Stimulated activated CD8-positive, alpha-beta memory T cell treated with anti-CD3 and anti-CD28 coated beads, Interleukin-12 subunit alpha, Interleukin-12 subunit beta, amount 100 ng/mL, for 4 hours (primary cell): Measurements from ENCODE around the gene PDE10A.
"Not testable (repeated sequence)": the region's sequence is repeated elsewhere in the genome, so short reads cannot be mapped to it uniquely, and the experiment has no call there.

Source experiments
- DNase-seq: peaks from one replicate; pipeline ENCODE4 v3.0.0-alpha.2; 2020; ENCODE audit warnings: low read depth

The PDE10A gene

DNA sequence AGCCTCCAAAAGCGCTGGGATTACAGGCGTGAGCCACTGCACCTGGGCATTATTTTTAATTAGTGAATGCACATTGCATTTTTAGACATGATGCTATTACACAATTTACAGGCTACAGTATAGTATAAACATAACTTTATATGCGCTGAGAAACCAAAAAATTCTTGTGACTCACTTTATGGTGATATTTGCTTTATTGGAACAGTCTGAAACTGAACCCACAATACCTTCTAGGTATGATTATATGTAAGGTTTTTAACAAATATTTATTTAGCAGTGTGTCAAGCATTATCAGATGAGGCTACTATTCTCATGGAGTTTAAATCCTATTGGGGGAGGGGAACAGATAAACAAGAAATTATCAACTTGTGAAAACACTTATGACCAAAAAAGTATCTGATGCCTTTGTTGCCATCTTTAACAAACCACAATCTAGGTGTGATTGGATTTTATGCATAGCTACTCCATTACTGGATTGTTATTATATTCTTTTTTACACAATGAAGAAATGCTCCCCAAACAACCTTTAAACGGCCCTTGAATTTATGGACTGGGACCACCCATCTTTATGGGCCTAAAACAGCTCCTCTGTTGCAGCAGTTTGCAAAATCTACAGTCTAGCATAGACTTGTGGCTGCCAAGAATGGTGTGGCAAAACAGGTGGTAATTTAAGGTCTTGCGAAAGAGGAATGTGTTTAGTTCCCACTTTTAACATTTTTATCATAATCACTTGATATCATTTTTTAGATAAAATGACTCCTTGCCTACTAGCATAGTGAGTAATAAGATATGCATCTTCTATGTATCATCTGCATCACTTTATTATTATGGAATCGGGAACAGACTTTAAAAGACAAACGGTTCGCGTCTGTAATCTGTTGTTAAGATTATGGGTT, 194.5 kb downstream of the PDE10A start:
- no peak for DNase-seq

DNA sequence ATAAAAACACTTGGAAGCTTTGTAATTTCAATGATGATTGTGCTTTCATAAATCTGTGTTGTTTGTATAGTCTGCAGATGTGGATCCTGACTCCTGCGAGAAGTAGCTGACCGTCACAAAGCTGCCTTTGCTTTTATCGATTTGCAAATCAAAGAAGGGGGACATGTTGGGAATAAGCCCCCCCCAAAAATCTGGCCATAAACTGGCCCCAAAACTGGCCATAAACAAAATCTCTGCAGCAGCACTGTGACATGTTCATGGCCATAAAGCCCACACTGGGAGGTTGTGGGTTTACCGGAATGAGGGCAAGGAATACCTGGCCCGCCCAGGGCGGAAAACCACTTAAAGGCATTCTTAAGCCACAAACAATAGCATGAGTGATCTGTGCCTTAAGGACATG, 199.5 kb downstream of the PDE10A start:
- not testable (repeated sequence) for DNase-seq

DNA sequence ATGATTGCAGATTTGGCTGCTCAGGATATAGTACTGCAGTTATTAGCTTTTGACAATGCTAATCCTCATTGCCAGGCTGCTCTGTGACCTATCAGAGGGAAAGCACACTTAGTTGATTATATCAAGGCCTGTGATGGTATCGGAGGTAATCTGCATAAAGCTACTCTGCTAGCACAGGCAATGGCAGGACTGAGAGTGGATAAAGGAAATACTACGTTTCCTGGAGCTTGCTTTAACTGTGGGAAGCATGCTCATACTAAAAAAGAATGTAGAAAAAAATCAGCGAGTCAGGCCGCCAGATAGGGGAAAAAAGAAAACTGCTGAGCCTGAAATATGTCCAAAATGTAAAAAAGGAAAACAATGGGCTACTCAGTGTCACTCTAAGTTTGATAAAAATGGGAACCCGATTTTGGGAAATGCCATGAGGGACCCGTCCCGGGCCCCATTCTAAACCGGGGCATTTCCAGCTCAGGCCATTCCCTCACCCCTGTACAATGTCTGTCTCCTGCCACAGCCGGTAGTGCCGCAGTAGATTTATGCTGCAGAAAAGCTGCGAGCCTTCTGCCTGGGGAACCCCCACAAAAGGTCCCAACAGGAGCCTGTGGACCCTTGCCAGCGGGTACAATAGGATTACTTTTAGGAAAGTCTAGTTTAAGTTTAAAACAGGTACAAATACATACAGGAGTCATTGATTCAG, 203.3 kb downstream of the PDE10A start:
- not testable (repeated sequence) for DNase-seq

DNA sequence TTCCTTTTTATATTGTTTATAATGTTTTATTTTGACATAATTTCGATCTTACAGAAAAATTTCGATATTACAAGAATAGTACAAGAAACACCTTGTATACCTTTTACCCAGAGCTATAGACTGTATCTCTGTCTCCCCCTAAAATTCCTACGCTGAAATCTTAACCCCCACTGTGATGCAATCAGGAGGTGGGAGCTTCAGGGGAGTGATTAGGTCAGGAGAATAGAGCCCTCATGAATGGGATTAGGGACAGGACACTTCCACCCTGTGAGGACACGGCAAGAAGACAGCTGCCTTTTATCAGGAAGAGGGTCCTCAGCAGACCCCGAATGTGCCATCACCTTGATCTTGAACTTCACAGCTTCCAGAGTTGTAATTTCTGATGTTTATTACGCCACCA, 204.9 kb downstream of the PDE10A start:
- DNase-seq = no peak

DNA sequence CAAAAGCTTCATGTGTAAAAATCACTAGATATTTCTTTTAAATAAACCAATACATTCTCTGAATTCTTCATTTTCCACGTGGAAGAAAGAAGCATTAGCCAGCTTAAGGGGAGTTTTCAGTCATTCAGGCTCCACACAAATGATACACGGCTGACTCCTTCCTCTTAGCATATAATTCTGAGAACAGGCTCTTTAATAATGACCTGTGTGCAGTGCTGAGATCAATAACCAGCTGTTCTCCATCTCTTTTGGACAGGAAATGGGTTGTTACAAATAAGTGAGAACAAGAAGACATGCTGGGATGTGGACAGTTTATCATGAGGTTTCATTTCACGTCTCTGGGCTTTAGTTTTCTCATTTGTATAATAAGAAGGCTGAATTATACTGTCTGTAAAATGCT, 206.8 kb downstream of the PDE10A start:
- DNase-seq = no peak

DNA sequence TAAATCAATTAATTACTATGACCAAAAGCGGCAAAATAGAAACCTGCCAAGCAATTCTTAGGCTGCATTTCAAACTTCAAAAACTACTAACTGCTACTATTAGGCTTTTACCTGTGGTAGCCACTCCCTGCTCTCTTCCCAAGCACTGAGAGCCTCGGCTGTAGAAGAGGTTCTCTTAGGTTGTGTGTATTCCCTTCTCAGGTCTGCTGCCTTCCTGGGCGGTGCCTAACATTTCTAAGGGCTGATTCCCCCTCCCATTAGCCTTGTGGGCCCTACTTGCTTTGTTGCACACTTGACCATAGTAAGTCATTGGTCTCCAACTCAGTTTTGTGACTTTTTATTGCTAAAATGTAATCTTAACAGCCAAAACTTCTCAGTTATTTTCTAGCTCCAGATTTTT, 207.6 kb downstream of the PDE10A start:
- DNase-seq = no peak

DNA sequence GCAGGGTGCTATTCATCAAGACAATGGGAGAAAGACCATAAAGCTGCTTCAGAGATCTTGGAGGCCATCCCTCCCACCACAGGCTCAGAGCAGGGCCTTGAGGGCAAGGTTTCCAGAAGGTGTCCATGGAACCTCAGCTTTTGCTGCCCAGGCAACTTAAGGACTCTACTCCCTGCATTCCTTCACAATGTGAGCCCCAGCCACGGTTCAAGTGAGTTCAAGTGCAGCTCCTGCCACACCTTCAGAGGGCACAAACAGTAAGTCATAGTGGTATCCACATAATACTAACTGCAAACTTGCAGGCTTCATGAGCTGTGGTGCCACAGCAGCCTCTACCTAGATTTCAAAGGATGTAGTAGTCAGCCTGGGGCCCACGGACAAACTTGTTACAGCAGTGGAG, 209.6 kb downstream of the PDE10A start:
- no peak for DNase-seq

DNA sequence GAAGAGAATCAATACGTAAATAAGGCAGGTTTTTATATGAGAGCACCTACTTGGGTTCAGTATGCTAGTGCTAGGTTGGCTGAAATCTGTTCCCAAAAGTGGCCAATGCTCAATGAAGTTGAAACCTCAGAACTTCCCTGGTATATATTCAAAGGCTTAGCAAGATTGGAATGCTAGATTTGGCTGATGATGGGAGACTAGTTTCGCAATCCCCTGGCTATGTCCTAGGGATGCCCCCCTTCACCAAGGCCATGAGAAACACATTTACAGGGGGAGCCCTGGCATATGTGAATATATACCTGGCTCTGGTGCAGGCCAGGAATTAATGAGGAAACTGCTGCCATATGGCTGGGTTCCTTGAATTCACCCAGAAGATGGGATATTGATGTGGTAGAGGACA, 211.2 kb downstream of the PDE10A start:
- no peak for DNase-seq

DNA sequence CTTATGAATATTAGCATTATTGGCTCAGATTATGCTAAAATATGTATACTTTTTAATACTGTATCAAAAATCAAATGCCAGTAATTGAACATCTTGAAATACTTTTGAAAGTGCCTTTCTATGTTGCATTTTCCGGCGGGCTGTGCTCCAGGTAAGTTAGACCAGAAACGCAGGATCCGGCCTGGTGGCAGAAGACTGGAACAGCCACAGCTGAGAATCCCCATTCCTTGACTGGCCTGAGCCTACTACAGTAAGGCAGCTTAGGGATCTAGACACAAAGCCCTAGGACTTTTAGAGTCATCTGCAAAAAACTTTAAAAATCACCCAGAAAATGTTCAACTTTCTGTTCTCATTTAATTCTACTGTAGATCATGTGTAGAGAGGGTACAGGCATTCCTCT, 214.8 kb downstream of the PDE10A start:
- no peak for DNase-seq

DNA sequence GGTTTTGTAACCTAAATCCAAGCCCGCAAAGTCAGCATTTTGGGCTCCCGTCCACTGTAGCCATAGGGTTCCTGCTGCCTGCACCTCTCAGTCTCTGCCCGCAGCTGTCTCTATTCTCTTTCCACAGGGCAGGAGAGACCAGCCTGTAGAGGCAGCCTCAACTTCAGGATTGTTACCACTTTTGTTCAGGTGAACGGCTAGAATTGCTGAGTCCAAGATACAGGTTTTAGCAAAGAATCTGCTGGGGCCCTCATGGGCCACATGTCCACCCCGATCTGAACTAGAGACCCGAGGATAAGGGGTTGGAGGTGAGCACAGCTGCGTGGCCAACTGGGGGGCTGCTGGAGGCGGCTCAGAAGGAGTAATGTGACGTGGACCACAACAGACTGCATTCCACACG, 215.9 kb downstream of the PDE10A start:
- no peak for DNase-seq

DNA sequence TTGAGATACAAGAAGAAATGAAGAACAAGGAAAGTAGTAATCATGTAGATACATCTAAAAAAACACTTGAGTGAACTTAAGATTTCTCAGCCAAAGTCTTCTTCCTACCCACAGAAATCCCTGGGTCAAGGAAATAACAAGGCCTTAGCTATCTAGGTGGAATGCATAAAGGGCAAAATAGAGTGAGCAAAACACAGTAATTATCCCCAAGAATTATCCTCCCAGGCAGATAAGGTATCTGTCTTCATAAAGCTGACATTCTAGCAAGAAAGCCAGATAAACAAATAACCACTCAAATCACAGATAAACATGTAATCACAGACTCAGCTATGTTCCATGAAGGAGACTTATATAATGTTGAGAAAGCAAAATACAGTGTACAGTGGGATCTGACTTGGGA, 216.7 kb downstream of the PDE10A start:
- no peak for DNase-seq

DNA sequence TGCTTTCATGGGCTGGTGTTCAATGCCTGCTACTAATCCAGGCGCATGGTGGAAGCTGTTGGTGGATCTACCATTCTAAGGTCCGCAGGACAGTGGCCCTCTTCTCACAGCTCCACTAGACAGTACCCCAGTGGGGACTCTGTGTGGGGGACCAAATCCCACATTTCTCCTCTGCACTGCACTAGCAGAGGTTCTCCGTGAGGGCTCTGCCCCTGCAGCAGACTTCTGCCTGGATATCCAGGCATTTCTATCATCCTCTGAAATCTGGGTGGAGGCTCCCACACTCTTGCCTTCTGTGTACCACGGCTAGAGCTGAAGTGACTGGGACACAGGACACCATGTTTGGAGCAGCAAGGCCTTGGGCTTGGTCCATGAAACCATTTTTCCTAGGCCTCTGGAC, 219.6 kb downstream of the PDE10A start:
- no peak for DNase-seq

DNA sequence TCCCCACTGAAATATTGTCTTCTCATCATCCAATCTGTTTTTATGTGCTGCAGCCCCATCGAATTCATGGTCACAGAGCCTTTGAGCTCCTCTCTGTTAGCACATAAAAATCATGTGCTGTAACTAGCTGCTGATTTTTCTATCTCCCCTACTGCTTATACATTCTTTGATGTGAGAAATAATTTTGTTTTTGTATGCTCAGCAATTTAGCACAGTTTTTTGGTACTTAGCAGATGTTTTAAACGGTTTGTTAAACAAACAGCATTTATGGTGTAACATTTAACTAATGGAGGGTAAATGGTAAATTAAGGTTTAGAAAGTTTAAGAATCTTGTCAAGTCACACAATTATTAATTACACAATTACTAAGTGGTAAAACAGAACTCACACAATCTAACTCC, 221.9 kb downstream of the PDE10A start:
- DNase-seq = no peak

DNA sequence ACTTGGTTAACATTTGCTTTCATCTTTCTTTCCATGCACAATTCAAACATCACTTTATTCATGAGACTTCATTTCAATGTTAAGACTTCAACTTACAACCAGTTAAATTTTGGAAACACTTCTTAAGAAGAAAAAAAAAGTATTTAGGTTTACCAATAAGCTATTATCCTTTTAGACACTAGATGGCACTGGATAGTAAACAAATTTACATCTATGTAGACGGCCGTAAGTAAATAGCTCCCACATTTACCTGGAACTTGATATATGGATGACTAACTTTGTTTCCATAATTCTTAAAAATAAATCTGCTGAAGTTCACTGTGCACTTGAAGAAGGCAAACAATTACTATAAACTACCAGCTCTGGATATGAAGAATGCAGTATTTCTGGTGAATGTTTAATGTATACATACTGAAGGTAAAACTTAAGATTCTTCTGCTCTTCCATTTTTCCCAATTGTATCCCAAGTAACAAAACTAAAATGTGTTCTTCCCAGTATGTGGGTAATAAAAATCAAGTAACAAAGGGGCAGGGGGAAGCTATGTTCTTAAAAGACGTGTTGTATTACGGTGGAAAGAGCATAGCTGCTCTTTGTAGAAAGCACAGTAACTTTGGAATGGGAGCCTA, 223.0 kb downstream of the PDE10A start:
- DNase-seq = no peak

DNA sequence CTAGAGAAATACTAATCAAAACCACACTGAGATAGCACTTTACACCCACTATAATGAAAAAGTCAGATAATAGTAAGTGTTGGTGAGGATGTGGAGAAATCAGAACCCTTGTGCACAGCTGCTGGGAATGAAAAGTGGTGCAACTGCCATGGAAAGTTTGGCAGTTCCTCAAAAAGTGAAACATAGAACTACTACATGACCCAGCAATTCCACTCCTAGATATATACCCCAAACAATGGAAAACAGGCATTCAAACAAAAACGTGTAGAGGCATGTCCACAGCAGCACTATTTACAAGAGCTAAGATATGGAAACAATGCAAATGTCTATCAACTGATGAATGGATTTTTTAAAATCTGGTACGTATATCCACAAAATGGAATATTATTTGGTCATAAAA, 236.1 kb downstream of the PDE10A start:
- no peak for DNase-seq

DNA sequence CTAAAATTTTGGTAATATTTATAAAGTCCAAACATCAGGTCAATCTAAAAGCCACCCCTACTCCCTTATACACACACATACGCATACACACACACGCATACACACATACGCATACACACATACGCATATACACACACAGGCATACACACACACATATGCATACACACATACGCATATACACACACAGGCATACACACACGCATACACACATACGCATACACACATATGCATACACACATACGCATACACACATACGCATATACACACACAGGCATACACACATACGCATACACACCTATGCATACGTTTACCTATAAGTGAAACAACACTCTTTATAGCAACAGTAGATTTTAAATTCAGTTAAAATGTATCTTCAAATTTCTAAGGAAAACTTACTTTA, 240.8 kb downstream of the PDE10A start:
- DNase-seq = no peak

DNA sequence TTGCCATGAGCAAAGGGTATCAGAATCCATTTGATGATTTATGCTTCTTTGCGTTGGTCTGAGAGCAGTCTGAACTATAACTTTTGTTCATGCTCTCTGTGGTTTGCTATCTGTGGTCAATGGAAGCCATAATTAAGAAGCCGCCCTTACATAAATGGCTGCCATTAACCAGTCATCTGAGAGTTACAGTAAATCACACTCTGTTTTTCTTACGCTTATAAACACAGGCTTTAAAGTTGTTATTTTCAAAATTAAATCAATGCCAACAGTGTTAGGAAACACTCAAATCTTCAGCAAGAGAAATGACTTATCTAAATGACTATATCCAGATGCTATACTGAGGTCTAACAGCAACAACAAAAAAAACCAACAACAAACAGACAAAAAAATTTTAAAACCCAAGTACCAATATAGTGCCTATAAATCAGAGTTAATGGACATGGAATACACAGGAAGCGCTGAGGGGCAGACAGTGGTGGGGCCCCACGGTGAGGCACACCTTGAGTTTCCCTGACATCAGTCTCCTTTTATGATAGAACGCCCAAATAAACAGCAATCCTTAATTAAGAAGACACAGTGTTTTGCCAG, 245.7 kb downstream of the PDE10A start:
- no peak for DNase-seq

DNA sequence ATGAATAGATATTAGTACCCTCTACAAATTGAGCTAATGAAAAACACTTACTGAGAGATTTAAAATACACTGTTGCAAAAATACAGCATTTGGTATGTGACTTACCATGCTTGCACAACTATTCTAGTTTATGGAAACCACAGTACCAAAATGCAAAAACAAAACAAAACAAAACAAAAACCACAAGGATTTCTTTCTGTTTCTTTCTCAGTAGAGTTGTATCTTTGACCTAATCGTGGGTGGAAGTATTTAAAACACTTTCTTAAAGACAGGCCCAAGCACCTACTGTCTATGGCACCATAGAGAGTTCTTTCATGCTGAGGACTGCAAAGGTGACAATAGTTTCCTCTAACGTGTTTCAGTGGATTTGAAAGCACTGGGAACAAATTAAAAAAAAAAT, 258.3 kb downstream of the PDE10A start:
- DNase-seq = no peak

DNA sequence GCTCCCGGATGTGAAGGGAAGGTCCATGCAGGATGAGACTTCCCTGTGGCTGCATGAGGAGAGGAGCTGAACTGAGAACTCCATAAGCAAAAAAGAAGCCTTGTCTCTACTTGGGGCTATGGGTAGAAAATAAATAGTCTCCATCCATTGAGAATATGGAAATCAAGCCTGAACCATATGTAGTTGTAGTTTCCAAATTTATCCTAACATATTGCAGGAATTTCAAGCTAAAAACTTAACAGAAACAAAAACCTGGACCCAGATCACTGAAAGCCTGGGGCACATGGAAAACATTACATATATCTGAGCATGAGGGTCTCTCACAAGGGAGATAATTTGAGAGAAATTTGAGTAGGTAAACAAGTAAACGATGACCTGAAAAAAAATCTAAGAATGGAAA, 258.7 kb downstream of the PDE10A start:
- DNase-seq = no peak

DNA sequence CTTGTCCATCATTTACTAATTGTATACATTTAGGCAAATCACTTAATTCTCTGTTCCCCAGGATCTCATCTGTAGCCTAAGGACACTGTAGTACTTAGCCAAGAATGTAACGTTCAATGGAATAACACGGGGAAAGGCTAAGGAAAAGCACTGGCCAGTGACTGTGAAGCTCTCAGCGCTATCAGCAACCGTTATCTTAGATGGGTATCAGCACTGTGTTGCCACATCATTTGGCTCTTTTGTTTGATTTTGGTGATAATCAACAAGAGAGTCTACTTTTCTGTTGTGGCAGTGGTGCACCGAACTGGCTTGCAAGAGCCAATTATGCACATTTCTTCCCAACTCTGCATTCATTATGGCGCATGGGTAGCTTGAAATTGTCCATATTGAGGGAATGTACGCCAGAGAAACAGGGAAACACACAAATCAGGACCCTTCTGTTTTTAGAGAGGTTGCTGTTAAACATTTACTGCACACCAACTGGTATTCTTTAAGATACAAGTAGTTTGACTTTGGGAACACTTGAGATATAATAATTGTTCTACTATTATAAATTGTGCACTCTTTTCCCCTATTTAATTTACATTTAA, 259.9 kb downstream of the PDE10A start:
- DNase-seq = no peak

DNA sequence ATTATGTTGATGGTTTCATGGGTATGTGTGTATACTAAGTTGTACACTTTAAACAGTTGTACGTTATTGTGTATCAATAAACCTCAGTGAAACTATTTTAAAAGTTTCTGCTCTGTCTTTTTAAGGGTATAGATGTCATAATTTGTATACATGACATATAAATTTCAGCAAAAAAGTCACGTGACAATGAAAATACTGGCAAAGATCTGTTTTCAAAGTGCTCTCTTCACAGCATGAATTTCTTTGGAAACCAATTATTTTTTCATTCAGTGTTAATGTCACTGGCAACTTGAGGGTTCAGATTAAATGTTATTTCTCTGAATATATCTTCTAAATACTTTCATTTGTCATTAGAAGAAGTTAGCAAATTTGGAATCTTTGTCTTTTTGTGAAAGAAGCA, 261.9 kb downstream of the PDE10A start:
- DNase-seq = no peak

DNA sequence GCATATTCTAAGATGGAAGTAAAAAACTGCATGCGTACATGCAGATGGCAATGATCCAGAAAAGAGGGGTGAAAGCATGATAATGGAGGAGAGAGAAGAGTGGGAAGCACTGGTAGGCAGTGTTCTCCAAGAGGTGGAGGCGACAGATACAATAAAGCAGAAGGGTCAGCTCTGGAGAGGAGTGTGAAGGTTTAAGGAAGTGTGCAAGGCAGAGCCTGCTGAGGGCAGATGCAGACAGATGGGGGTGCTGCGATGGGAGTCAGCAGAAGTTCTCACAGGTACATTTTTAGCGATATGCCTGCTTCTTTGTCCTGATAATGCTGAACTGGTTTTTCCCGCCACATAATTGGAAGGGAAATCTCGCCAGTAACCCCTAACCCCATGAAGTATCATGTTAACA, 272.6 kb downstream of the PDE10A start:
- no peak for DNase-seq
